VCaP (cell line): ENCODE results near the gene IFI44L.

ENCODE experiments used
- H3K27ac ChIP-seq: fragments of 450-650 bp; 2 replicates; pipeline ENCODE4 v1.5.1; 2017
- TF ChIP-seq, protein P1 (sequence below): fragments of 450-650 bp; conservative IDR thresholded peaks from 2 replicates; pipeline ENCODE4 v1.5.1; 2017; ENCODE audit warnings: mild to moderate bottlenecking, moderate library complexity

The IFI44L gene

DNA sequence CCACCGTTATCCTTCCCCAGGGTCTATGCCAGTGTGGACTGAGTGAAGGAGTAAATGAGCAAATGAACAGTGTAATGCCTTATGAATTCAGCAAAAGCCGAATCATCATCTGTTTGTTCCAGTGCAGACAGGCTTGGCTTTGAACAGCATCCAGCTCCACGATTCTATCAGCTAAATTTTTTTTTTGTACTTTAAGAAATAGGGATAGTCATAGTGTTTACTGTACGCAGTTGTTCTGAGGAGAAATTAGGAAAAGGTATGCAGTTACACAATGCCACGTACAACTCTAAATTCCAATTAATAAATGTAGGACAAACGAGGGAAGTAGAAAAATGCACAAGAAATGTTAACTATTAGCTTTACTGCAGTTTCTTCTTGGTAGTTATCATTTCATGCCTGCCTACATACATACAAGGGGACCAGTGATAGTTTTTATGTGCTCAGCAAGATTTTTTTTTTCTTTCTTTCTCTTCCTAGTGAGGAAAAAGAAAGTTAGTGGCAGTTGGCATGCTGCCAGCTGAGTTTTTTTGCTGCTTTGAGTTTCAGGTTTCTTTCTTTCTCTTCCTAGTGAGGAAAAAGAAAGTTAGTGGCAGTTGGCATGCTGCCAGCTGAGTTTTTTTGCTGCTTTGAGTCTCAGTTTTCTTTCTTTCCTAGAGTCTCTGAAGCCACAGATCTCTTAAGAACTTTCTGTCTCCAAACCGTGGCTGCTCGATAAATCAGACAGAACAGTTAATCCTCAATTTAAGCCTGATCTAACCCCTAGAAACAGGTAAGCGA, at the start of gene IFI44L:
Gene IFI44L (plus strand): TSS at position 646 of the 777 bp plus-strand sequence. CDS start 7,468 bp downstream, outside the sequence.
- TF ChIP-seq, protein P1, sequence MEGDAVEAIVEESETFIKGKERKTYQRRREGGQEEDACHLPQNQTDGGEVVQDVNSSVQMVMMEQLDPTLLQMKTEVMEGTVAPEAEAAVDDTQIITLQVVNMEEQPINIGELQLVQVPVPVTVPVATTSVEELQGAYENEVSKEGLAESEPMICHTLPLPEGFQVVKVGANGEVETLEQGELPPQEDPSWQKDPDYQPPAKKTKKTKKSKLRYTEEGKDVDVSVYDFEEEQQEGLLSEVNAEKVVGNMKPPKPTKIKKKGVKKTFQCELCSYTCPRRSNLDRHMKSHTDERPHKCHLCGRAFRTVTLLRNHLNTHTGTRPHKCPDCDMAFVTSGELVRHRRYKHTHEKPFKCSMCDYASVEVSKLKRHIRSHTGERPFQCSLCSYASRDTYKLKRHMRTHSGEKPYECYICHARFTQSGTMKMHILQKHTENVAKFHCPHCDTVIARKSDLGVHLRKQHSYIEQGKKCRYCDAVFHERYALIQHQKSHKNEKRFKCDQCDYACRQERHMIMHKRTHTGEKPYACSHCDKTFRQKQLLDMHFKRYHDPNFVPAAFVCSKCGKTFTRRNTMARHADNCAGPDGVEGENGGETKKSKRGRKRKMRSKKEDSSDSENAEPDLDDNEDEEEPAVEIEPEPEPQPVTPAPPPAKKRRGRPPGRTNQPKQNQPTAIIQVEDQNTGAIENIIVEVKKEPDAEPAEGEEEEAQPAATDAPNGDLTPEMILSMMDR: no peak
- no peak within 1 kb of the TSS for H3K27ac ChIP-seq

DNA sequence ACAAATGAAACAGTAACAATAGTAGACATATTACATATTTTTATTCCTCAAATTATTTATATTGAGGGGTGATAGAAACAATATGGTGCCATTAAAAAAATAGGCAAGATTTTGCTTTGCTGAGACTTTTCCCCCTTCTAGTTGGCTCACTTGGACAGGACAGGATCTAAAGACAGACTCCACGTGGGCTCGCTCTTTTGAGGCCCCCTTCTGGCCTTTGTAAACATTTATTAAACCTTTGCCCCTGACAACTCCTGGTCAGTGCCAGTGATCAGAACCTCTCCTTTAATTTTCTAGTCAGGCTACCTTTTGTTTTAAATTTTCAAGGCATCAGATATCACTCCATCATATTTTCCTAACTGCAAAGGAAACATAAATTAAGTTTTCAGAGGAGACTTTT, 49.7 kb upstream of the IFI44L start:
- no peak overlapping the region for H3K27ac ChIP-seq
- TF ChIP-seq, protein P1: no peak

DNA sequence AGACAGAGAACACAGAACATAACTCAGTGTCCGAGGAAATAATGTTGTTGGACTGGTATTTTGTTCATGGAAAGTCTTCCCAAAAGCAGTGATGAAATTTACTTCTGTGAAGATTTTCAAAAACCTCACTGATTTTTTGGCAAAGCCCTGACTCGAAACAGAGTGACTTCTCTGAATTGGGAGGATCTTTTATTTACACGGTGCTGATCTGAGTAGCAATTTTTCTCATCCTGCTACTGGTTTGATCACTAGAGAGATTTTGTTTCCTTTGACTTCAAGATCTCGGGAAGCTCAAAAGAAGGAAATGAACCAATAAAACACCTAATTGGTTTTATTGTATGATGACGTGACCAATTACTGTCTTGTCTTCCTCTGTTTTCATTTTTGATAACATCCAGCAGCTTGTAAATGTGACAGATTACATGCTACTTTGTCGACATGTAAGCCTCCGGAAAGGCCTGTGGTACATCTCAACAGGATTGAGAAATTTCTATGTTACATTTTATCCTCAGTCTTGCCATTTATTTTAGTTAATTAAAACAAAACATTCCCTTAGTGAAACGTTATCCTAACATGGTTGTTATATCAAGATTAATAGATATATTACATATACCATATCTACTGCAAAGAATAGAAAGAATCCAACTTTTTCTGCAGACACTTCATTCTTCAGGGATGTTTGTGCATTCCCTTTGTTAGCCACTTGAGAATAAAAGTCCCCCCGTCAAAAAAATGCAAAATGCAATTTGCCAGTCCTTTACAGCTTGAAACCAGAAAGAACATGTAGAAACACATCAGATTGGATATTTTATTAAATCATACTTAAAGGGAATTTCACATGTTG, 42.8 kb upstream of the IFI44L start:
- TF ChIP-seq, protein P1: no peak
- no peak overlapping the region for H3K27ac ChIP-seq

DNA sequence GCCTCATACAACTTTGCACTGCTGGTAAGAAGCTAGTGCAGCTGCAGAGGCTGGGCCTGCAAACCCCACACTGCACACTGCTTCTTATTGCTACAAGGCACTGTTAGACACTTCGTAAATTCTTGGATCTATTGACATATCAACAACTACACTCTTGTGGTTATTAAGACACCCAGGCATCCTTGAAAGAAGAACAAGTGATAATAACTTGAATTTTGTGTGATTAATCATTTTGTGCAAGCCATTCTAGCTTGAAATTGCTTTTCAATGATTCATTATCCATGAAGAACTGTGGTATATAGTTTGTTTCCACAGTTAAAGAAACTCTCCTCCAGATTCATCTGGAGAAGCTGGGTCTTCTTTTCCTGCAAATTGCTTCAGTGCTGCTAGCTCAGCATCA, 33.7 kb upstream of the IFI44L start:
- TF ChIP-seq, protein P1: no peak
- no peak overlapping the region for H3K27ac ChIP-seq

DNA sequence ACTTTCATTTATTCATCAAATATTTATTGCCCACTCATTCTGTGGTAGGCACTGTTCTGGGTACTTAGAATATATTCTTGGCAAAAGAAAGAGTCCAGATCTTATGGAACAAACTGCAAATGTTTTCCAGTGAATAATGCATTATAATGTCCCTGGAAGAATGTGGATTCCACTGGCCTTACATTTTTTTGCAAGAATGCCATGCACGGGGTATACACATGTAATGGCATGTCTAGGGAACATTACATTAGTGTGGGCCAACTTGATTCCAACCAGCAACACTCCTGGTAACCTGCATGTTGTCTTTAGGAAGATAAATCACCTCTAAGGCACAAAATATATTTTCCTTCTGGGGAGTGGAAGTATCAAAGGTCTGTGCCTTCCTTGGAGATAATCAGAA, 33.0 kb upstream of the IFI44L start:
- TF ChIP-seq, protein P1: no peak
- no peak overlapping the region for H3K27ac ChIP-seq

DNA sequence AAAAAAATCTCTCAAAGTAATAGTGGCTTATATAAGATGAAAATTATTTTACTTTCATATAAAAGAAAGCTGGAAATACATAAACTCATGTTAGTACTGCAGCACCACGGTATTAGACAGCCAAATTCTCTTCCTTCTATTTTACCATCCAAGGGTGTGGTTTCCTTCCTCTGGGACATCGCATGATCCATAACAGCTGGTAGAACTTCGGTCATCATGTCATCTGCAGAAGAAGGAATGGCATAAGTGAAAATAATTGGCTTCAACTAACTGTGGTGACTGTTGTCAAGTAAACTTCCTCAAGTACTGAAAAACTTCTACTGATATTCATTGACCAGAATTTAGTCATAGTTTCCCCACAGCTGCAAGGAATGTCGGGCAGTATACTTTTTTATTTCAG, 28.3 kb upstream of the IFI44L start:
- TF ChIP-seq, protein P1: no peak
- no peak overlapping the region for H3K27ac ChIP-seq

DNA sequence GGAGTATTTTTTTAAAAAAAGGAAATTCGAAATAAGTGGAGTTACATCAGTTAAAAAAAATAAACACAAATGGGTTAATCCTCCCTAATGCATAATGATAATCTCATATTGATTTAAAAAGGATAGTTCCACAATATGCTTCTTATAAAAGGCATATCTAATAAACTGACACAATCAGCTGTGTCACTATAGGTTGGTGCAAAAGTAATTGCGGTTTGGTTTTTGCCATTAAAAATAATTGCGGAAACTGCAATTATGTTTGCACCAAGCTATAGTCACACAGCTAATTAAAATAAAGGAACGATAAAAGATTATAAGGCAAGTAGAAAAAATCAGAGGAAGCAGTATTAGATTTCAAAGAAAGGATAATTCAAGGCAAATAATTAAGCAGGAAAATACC, 21.0 kb upstream of the IFI44L start:
- H3K27ac ChIP-seq: no peak overlapping the region
- TF ChIP-seq, protein P1: no peak
